Glomerular visceral epithelial cell (primary cell): Measurements from ENCODE around the gene PRDM2.

Source experiments
- DNase-seq: peaks from one replicate; pipeline ENCODE4 v3.0.0-alpha.2; 2016; ENCODE audit errors: extremely low spot score

PRDM2 gene

GRCh38 chr1:13763991-13764390 is 64.0 kb downstream of the PRDM2 start:
- DNase-seq, result no peak

- DNase-seq, result no peak
These were observed 64.8 kb downstream of the PRDM2 start for GRCh38 chr1:13764588-13765332.

GRCh38 chr1:13766592-13767564 is 66.9 kb downstream of the PRDM2 start:
- DNase-seq, result no peak

GRCh38 chr1:13769212-13769611 is 69.2 kb downstream of the PRDM2 start:
- DNase-seq, result no peak

- no peak for DNase-seq
These were observed 69.8 kb downstream of the PRDM2 start for GRCh38 chr1:13769830-13770229.

GRCh38 chr1:13770743-13771142 is 70.8 kb downstream of the PRDM2 start:
- DNase-seq, result no peak

GRCh38 chr1:13771745-13772144 is 71.8 kb downstream of the PRDM2 start:
- no peak for DNase-seq

- DNase-seq, result no peak
These were observed 72.3 kb downstream of the PRDM2 start for GRCh38 chr1:13772271-13772670.

GRCh38 chr1:13774121-13774520 is 74.1 kb downstream of the PRDM2 start:
- DNase-seq, result no peak

GRCh38 chr1:13775459-13775858 is 75.5 kb downstream of the PRDM2 start:
- DNase-seq, result no peak

- DNase-seq, result no peak
These were observed 75.9 kb downstream of the PRDM2 start for GRCh38 chr1:13775916-13776315.

- DNase-seq, result no peak
These were observed 78.4 kb downstream of the PRDM2 start for GRCh38 chr1:13778431-13778830.

- no peak for DNase-seq
These were observed 79.9 kb downstream of the PRDM2 start for GRCh38 chr1:13779930-13780329.

GRCh38 chr1:13780780-13781179 is 80.8 kb downstream of the PRDM2 start:
- no peak for DNase-seq

- DNase-seq, result no peak
These were observed 81.2 kb downstream of the PRDM2 start for GRCh38 chr1:13781228-13781627.

- no peak for DNase-seq
These were observed 82.1 kb downstream of the PRDM2 start for GRCh38 chr1:13781907-13782633.

GRCh38 chr1:13782634-13783360 is 82.8 kb downstream of the PRDM2 start:
- no peak for DNase-seq

GRCh38 chr1:13783551-13783950 is 83.6 kb downstream of the PRDM2 start:
- no peak for DNase-seq

- no peak for DNase-seq
These were observed 85.0 kb downstream of the PRDM2 start for GRCh38 chr1:13784971-13785370.

GRCh38 chr1:13786541-13786940 is 86.6 kb downstream of the PRDM2 start:
- no peak for DNase-seq

- no peak for DNase-seq
These were observed 88.8 kb downstream of the PRDM2 start for GRCh38 chr1:13788795-13789194.
